ENCODE results near the gene OR6J1.
"Not testable (repeated sequence)": the region's sequence is repeated elsewhere in the genome, so short reads cannot be mapped to it uniquely, and the experiment has no call there.

OR6J1 gene

DNA sequence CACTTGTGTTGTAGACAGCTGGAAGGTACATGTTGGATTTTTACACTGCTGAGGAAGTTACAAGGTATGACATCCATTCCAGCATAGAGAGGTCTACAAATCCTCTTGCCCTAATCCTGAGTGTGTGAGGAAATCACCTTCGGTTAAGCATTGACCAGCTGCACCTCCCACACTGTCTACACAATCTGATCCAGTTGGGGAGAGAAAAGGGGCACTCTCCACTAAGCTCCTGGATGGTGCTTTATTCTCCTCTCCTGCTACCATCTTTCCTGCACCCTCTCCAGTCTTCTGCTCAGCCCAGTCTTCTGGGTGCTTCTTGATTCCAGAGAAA lies at the start of gene OR6J1:
Gene OR6J1, minus strand, starts transcription at position 48 of the 331 bp plus-strand sequence. CDS start 9,541 bp downstream, outside the sequence.
- no peak for DNase-seq

DNA sequence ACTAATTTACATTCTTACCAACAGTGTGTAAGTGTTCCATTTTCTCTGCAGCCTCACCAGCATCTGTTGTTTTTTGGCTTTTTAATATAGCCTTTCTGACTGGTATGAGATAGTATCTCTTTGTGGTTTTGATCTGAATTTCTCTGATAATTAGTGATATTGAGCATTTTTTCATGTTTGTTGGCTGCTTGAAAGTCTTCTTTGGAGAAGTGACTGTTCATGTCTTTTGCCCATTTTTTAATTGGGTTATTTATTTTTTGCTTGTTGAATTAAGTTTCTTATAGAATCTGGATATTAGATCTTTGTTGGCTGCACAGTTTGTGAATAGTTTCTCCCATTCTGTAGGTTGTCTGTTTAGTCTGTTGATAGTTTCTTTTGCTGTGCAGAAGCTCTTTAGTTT lies 48.0 kb upstream of the OR6J1 start:
- DNase-seq = no peak

- peak; percentile 61 for DNase-seq
Measured at GRCh38 chr14:22691171-22691570, 47.0 kb upstream of the OR6J1 start.

GRCh38 chr14:22689199-22689598 lies 45.0 kb upstream of the OR6J1 start:
- peak; percentile 78 for DNase-seq

DNA sequence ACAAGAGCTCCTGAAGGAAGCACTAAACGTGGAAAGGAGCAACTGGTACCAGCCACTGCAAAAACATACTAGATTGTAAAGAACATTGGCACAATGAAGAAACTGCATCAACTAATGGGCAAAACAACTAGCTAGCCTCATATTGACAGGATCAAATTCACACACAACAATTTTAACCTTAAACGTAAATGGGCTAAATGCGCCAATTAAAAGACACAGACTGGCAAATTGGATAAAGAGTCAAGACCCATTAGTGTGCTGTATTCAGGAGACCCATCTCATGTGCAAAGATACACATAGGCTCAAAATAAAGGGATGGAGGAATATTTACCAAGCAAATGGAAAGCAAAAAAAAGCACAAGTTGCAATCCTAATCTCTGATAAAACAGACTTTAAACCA lies 43.8 kb upstream of the OR6J1 start:
- not testable (repeated sequence) for DNase-seq

DNA sequence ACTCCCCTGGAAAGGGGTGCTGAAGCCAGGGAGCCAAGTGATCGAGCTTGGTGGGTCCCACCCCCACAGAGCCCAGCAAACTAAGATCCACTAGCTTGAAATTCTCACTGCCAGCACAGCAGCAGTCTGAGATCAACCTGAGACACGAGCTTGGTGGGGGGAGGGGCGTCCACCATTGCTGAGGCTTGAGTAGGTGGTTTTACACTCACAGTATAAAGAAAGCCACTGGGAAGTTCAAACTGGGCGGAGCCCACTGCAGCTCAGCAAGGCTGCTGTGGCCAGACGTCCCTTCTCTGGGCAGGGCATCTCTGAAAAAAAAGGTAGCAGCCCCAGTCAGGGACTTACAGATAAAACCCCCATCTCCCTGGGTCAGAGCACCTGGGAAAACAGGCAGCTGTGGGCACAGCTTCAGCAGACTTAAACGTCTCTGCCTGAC lies 42.0 kb upstream of the OR6J1 start:
- DNase-seq = peak; percentile 19

DNA sequence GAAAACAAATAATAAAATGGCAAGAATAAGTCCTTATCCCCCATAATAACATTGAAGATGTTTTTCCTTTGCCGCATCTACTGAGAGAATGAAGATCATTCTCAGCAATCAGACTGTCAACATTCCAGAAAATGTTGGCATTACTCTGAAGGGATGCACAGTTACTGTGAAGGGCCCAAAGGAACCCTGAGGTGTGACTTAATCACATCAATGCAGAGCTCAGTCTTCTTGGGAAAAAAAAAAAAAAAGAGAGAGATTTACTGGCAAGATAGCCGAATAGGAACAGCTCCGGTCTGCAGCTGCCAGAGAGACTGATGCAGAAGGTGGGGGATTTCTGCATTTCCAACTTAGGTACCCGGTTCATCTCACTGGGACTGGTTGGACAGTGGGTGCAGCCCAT lies 41.3 kb upstream of the OR6J1 start:
- DNase-seq = no peak

- DNase-seq = not testable (repeated sequence)
Measured at GRCh38 chr14:22683428-22683827, 39.3 kb upstream of the OR6J1 start.

GRCh38 chr14:22678221-22678620 lies 34.1 kb upstream of the OR6J1 start:
- peak; percentile 9 for DNase-seq

DNA sequence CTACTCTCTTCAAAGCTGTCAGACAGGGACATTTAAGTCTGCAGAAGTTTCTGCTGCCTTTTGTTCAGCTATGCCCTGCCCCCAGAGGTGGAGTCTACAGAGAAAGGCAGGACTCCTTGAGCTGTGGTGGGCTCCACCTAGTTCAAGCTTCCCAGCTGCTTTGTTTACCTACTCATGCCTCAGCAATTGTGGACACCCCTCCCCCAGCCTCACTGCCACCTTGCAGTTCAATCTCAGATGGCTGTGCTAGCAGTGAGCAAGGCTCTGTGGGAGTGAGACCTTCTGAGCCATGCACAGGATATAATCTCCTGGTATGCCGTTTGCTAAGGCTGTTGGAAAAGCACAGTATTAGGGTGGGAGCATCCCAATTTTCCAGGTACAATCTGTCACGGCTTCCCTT lies 33.4 kb upstream of the OR6J1 start:
- DNase-seq = not testable (repeated sequence)

DNA sequence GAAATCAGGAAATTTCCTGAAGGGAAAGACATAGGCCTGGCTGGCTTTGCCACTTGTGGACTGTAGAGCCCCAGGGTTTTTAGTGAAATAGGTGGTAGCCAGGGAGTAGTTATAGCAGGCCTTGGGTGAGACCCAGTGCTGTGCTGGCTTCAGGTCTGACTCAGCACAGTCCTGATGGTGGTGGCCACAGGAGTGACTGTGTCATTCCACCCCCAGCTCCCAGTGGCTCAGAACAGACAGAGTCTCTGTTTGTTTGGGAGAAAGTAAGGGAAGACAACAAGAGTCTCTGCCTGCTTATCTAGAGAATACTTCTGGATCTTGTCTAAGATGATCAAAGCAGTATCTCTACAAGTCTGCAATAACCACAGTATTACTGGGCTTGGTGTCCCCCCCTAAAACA lies 27.5 kb upstream of the OR6J1 start:
- DNase-seq = peak; percentile 52

DNA sequence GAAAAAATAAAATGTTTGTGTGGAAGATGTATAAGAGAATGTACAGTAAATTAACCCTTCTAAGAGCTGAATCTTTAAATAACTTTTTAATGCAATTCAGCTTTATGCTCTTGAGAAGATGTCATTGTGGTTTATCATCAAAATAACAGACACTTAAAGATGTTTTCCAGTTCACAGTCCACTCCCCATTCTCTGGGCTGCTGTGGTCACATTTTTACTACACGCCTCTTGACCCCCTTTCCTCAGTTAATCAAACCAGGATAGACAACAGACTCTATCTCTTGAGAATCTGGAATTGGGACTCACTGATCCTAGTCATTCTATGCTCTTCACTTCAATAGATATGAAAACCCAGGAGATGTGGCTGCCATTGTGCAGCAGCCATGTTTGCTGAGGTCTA lies 24.7 kb upstream of the OR6J1 start:
- DNase-seq = no peak

DNA sequence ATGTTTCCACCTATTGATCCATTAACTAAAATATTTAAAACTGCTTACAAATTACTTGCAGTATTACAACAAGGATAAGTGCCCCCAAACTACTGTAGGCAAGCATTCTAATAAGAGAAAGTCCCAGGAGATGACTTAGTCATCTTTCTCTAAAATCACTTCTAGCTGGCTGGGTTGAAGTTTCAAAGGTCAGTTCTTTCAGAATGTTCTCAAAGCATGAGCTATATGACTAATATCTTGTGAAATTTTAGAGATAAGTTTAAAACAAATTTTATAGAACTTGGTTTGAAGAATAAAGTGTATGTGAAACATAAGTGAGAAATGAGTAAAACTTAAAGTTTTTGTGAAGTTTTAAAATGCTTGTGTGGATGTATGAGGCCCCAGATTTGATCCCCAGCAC lies 24.3 kb upstream of the OR6J1 start:
- peak; percentile 72 for DNase-seq

GRCh38 chr14:22667881-22668280 lies 23.7 kb upstream of the OR6J1 start:
- no peak for DNase-seq

DNA sequence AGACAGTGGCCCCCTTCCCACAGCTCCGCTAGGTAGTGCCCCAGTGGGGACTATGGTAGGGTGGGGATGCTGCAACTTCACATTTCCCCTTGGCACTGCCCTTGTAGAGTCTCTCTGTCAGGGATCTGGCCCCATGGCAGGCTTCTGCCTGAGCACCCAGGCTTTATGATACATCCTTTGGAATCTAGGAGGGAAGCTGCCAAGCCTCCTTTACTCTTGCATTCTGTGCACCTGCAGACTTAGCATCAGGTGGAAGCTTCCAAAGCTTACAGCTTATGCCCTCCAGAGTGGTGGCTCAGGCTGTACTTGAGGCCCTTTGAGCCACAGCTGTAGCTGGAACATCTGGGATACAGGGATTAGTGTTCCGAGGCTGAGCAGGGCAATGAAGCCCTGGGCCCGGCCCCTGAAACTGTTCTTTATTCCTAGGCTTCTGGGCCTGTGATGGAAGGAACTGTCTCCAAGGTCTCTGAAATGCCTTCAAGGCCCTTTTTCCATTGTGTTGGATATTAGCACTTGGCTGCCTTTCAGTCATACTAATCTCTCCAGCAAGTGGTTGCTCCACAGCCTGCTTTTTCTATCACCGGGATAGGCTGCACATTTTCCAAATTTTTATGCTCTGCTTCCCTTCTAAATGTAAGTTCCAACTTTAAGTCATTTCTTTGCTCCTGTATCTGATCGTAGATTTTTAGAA lies 22.2 kb upstream of the OR6J1 start:
- DNase-seq = no peak

- no peak for DNase-seq
Measured at GRCh38 chr14:22664261-22664660, 20.1 kb upstream of the OR6J1 start.

- no peak for DNase-seq
Measured at GRCh38 chr14:22660654-22661053, 16.5 kb upstream of the OR6J1 start.

GRCh38 chr14:22658946-22659345 lies 14.8 kb upstream of the OR6J1 start:
- DNase-seq = no peak

GRCh38 chr14:22657861-22658260 lies 13.7 kb upstream of the OR6J1 start:
- peak; percentile 61 for DNase-seq

DNA sequence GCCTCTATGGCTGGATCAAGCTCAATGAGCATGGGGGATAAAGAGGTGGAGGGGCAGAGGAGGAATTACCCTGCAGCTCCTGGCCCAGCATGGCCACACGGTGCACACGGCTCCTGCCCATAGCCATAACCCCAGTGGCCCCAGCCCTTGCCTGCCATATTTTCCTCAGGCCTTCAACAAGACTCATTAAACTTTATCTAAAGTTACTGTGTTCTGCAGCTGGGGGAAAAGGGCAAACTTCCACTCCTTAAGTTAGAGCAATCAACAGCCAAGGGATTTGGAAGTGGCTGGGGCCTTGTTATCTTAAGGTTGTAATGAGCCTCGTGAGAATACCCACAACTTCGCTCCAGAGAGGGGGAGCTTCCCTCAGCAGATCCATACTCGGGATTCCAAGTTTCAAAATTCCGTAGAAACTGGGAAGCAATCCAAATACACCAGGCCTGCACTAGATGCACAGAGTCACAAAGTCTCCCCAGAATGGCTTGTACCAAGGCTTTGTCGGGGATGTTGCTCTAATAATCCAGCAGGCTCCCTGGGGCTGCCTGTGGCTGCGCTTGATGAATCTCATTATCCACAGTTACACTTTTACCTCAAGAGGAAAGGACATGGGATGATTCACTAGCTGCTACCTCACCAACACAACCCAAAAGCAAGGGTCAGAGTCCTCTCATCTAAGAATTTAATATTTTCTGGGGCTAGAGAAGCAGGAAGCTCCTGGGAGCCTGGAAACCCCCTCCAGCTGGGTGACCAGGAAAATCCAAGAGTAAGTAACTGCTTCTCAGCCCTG lies 13.0 kb upstream of the OR6J1 start:
- no peak for DNase-seq

- DNase-seq = no peak
Measured at GRCh38 chr14:22656226-22656625, 12.1 kb upstream of the OR6J1 start.

DNA sequence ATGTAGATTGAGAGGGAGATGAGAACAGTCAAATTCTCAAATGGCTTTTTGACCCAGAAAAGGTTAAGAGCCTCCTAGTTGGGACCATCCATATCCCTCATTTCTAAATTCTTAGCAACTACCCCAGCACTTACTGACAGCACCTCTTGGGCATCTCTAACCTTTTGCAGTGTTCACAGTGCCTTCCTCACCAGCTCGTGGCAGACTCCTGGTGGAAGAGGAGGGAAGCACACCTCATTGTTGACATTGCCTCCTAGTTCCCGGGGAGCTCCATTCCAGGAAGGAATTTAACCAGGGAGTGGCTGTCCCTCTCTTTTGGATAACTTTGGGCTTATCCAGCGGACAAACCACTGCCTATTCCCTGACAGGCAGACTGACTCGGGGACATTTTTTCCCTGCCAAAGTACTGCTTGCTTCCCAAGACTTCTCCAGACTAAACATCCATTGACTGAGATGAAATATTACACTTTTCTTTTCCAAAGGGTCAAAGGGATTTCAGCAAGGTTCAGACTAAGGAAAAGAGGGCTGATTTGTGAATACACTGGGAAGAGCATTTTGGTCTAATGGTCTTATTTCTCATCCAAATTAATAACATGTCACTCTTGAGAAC lies 9.0 kb upstream of the OR6J1 start:
- DNase-seq = peak; percentile 74

DNA sequence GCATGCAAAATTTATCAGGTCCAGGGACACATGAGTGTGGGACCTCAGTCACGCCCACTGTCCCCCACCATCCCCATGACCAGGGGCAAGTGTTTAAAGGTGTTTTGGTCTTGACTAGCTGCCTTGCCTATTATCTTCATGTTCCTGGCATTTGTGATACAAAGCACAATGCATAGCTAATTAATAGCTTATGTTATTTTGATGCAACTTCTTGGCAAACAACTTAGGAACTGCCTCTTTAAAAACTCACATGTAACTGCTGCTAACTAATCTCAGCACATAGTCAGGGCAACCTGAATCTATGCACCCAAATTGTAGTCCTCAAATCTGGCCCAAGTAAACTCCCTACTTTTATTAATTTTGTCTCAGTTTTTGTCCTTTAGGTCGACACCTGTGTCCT lies 7.4 kb upstream of the OR6J1 start:
- DNase-seq = no peak

GRCh38 chr14:22650960-22651521 lies 6.9 kb upstream of the OR6J1 start:
- DNase-seq = no peak
